NT2/D1 (cell line): ENCODE data around the gene LRRC8A.
A peak's percentile ranks its signal among the peaks of the same experiment; 100 is the strongest.

Experiments
- DNase-seq: peaks from one replicate; pipeline ENCODE4 v3.0.0-alpha.2; 2011; ENCODE audit warnings: low read depth, low spot score
- H3K27me3 ChIP-seq: 2 replicates; pipeline ENCODE4 v1.6.0; 2011; ENCODE audit warnings: mild to moderate bottlenecking; ENCODE audit not compliant: insufficient read length, insufficient read depth
- H3K36me3 ChIP-seq: 2 replicates; pipeline ENCODE4 v1.6.1; 2011; ENCODE audit warnings: mild to moderate bottlenecking, low read length, mixed read lengths; ENCODE audit not compliant: insufficient read depth, insufficient read length
- H3K4me1 ChIP-seq: 2 replicates; pipeline ENCODE4 v1.5.1; 2011; ENCODE audit not compliant: insufficient read depth, insufficient read length
- H3K4me3 ChIP-seq: 2 replicates; pipeline ENCODE4 v1.5.1; 2011; ENCODE audit warnings: low read depth; ENCODE audit not compliant: insufficient read length
- H3K9ac ChIP-seq: 2 replicates; pipeline ENCODE4 v1.6.0; 2011; ENCODE audit warnings: low read depth; ENCODE audit not compliant: insufficient read length
- H3K9me3 ChIP-seq: 2 replicates; pipeline ENCODE4 v1.5.1; 2011; ENCODE audit warnings: mild to moderate bottlenecking, low read length; ENCODE audit not compliant: insufficient read depth
- SUZ12 ChIP-seq: IDR thresholded peaks from 2 replicates; pipeline ENCODE4 v1.6.1; 2011; ENCODE audit not compliant: insufficient read length, insufficient read depth; ENCODE audit errors: extremely low read depth
- YY1 ChIP-seq: IDR thresholded peaks from 2 replicates; pipeline ENCODE4 v1.6.1; 2011; ENCODE audit not compliant: insufficient read length, insufficient read depth
- ZNF274 ChIP-seq: IDR thresholded peaks from 2 replicates; pipeline ENCODE4 v1.6.1; 2011; ENCODE audit warnings: mild to moderate bottlenecking, low read depth, low read length

Gene LRRC8A

GRCh38 chr9:128906741-128907140, 24.8 kb downstream of the LRRC8A start:
- Histone ChIP-seq H3K9ac (no peak overlapping the region), H3K27me3 (no peaks in the 10 kb centered on the region), H3K9me3 (no peaks in the 10 kb centered on the region), H3K4me1 (peaks cover 20% of the 10 kb centered on the region), H3K4me3 (no peak overlapping the region), H3K36me3 (peaks cover 77% of the 10 kb centered on the region)
- TF ChIP-seq YY1 (no peak), ZNF274 (no peak), SUZ12 (no peak)
- no peak for DNase-seq

DNA sequence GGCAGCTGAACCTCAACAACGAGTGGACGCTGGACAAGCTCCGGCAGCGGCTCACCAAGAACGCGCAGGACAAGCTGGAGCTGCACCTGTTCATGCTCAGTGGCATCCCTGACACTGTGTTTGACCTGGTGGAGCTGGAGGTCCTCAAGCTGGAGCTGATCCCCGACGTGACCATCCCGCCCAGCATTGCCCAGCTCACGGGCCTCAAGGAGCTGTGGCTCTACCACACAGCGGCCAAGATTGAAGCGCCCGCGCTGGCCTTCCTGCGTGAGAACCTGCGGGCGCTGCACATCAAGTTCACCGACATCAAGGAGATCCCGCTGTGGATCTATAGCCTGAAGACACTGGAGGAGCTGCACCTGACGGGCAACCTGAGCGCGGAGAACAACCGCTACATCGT, 26.4 kb downstream of the LRRC8A start:
- Histone ChIP-seq H3K4me3 (no peak overlapping the region), H3K36me3 (peaks cover 68% of the 10 kb centered on the region)
- no peak for TF ChIP-seq SUZ12
- TF ChIP-seq YY1: no peak
- no peak for TF ChIP-seq ZNF274

DNA sequence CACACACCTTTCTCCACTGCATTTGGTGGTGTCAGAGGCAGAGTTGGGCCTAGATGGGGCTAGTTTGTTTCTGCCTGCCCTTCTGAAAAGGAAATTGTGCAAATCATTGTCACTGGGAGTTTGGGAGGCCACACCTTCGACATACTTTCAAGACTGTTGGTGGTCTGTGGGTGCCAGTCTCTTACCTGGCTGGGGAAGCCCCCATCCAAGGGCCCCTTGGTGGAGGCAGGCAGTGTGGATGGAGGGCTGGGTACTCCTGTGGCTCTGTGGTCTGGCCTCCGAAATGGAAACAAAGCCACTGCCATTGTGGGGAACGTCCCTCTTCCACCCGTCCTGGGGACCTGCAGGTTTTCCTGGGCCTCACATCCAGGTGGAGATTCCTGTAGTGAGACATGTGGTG, 27.9 kb downstream of the LRRC8A start:
- TF ChIP-seq YY1 (no peak), ZNF274 (no peak), SUZ12 (no peak)
- Histone ChIP-seq H3K9ac (peak overlapping the region; percentile 0), H3K4me3 (no peak overlapping the region), H3K9me3 (no peaks in the 10 kb centered on the region), H3K4me1 (peaks cover 35% of the 10 kb centered on the region), H3K27me3 (no peaks in the 10 kb centered on the region), H3K36me3 (peaks cover 79% of the 10 kb centered on the region)
- DNase-seq: no peak

More for the DNA sequence above, 26.4 kb downstream of the LRRC8A start:
- no peaks in the 10 kb centered on the region for H3K9me3 ChIP-seq
- H3K27me3 ChIP-seq: no peaks in the 10 kb centered on the region
- H3K9ac ChIP-seq: no peak overlapping the region
- no peak for DNase-seq
- peaks cover 26% of the 10 kb centered on the region for H3K4me1 ChIP-seq

- DNase-seq: no peak
- Histone ChIP-seq H3K27me3 (no peaks in the 10 kb centered on the region), H3K4me1 (peaks cover 35% of the 10 kb centered on the region), H3K9ac (peak overlapping the region; percentile 47), H3K36me3 (peaks cover 80% of the 10 kb centered on the region), H3K4me3 (no peak overlapping the region), H3K9me3 (no peaks in the 10 kb centered on the region)
- TF ChIP-seq SUZ12: no peak
- TF ChIP-seq YY1: no peak
- TF ChIP-seq ZNF274: no peak
These were observed 29.0 kb downstream of the LRRC8A start for GRCh38 chr9:128910906-128911305.

DNA sequence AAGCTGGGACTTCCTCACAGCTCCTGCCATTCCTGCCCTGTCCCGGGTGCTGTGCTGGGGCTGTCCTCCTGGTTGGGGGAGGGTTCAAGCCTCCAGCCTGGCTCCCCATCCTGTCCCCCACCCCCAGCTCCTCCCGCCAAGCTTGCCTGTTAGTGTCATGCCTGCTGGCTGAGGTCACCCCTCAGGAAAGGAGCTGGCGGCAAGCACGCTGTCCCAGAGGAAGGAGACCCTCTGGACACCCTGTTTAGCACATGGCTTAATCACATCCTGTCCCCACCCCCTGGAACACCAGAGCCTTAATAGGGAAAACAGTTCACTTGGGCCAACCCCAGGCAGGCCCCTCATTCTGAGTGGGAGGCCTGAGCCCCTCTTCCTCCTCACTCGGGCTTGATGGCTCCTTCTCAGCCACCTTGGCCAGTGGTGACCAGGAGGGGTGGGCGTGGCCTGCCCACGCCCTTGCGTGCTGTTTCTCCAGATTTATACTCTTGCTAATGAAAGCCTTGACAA, 29.6 kb downstream of the LRRC8A start:
- H3K4me3 ChIP-seq: no peak overlapping the region
- peaks cover 82% of the 10 kb centered on the region for H3K36me3 ChIP-seq
- peaks cover 41% of the 10 kb centered on the region for H3K4me1 ChIP-seq

GRCh38 chr9:128912270-128912853, 30.4 kb downstream of the LRRC8A start:
- Histone ChIP-seq H3K9me3 (no peaks in the 10 kb centered on the region), H3K36me3 (peaks cover 82% of the 10 kb centered on the region), H3K27me3 (no peaks in the 10 kb centered on the region), H3K4me3 (peak overlapping the region; percentile 13), H3K9ac (peak overlapping the region; percentile 47), H3K4me1 (peaks cover 42% of the 10 kb centered on the region)
- no peak for TF ChIP-seq YY1
- TF ChIP-seq ZNF274: no peak
- TF ChIP-seq SUZ12: no peak
- DNase-seq: peak; percentile 83

More for the DNA sequence above, 29.6 kb downstream of the LRRC8A start:
- peak overlapping the region; percentile 47 for H3K9ac ChIP-seq
- no peaks in the 10 kb centered on the region for H3K27me3 ChIP-seq
- H3K9me3 ChIP-seq: no peaks in the 10 kb centered on the region
- TF ChIP-seq ZNF274 (no peak), YY1 (no peak), SUZ12 (no peak)
- peak; percentile 82 for DNase-seq

DNA sequence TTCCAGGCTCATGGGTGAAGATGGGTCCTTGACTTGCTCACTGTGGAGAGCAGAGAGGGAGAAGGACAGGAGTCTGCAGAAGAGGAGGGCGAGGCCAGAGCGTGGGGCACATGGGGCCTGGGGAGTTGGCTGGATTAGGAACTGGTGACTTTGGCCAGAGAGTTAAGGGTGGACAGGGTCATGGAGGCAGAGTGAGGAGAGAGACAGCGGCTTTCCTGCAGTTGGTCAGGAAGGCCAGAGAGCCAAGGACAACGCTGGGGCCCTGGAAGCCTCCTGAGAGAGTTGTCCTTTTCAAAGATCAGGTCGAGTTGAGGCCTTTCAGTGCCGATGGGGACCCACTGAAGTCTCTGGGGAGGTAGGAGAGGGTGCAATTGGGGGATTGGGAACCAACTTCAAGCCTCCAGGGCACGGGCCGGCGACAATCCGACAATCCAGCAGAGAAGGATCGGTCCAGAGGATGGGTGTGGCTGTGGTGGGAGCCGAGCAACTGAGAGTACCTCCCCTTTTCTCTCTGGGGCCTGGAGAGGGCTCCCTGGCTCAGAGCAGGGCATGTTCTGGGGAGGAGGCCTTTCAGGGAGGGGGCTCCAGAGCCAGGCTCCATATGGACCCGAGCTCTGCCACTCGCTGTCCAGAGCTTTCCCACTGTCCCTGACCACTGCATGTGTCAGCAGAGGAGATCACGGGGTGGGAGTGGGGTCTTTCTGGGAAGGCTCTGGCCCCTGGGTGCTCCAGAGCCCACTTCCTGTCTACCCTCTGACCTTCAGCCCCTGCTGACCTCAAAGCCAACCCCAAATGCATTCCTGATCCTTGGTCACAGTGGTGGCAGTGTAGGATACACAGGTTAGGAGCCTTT, 31.3 kb downstream of the LRRC8A start:
- Histone ChIP-seq H3K9ac (peak overlapping the region; percentile 42), H3K27me3 (no peaks in the 10 kb centered on the region), H3K36me3 (peaks cover 82% of the 10 kb centered on the region), H3K9me3 (no peaks in the 10 kb centered on the region), H3K4me3 (peak overlapping the region; percentile 13), H3K4me1 (peaks cover 42% of the 10 kb centered on the region)
- DNase-seq: no peak
- no peak for TF ChIP-seq SUZ12
- no peak for TF ChIP-seq ZNF274
- no peak for TF ChIP-seq YY1
